ENCODE results near the gene IGF2BP2. TPM values are rescaled to one million over a fixed set of nuclear protein-coding genes. Genes with fewer than 3 reads are reported as not detected.

IGF2BP2 gene
- total and polyA plus RNA-seq, 2 of the 13 experiments (the other 11 are each of a cell fraction or from before 2014, with no cell fraction given) = 6.5 to 46.0 TPM

- no peak for TF ChIP-seq HNF1B (CRISPR knock-in tag; IDR thresholded peaks at IDR 0.05)
- no peak for TF ChIP-seq ARID2 (CRISPR knock-in tag; IDR thresholded peaks at IDR 0.05; ENCODE audit: borderline replicate concordance)
- TF ChIP-seq ATF1 (CRISPR knock-in tag; IDR thresholded peaks at IDR 0.05) = no peak
- TF ChIP-seq ZNF761 (CRISPR knock-in tag; conservative IDR thresholded peaks at IDR 0.05) = no peak
- TF ChIP-seq, protein P1, sequence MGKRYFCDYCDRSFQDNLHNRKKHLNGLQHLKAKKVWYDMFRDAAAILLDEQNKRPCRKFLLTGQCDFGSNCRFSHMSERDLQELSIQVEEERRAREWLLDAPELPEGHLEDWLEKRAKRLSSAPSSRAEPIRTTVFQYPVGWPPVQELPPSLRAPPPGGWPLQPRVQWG (CRISPR knock-in tag; IDR thresholded peaks at IDR 0.05; ENCODE audit: borderline replicate concordance, low read depth) = no peak
- TF ChIP-seq KDM5A (IDR thresholded peaks at IDR 0.05; ENCODE audit: borderline replicate concordance, low read length) = no peak
- TF ChIP-seq, protein P2, sequence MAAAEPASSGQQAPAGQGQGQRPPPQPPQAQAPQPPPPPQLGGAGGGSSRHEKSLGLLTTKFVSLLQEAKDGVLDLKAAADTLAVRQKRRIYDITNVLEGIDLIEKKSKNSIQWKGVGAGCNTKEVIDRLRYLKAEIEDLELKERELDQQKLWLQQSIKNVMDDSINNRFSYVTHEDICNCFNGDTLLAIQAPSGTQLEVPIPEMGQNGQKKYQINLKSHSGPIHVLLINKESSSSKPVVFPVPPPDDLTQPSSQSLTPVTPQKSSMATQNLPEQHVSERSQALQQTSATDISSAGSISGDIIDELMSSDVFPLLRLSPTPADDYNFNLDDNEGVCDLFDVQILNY (CRISPR knock-in tag; conservative IDR thresholded peaks at IDR 0.05) = no peak
- no peak for TF ChIP-seq HIVEP1 (CRISPR knock-in tag; IDR thresholded peaks at IDR 0.05)
- TF ChIP-seq, protein P3, sequence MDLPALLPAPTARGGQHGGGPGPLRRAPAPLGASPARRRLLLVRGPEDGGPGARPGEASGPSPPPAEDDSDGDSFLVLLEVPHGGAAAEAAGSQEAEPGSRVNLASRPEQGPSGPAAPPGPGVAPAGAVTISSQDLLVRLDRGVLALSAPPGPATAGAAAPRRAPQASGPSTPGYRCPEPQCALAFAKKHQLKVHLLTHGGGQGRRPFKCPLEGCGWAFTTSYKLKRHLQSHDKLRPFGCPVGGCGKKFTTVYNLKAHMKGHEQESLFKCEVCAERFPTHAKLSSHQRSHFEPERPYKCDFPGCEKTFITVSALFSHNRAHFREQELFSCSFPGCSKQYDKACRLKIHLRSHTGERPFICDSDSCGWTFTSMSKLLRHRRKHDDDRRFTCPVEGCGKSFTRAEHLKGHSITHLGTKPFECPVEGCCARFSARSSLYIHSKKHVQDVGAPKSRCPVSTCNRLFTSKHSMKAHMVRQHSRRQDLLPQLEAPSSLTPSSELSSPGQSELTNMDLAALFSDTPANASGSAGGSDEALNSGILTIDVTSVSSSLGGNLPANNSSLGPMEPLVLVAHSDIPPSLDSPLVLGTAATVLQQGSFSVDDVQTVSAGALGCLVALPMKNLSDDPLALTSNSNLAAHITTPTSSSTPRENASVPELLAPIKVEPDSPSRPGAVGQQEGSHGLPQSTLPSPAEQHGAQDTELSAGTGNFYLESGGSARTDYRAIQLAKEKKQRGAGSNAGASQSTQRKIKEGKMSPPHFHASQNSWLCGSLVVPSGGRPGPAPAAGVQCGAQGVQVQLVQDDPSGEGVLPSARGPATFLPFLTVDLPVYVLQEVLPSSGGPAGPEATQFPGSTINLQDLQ (CRISPR knock-in tag; IDR thresholded peaks at IDR 0.05) = no peak
- peak; percentile 61; the same call in 1 of the 2 replicates for TF ChIP-seq POLR2AphosphoS5 (IDR thresholded peaks at IDR 0.05; ENCODE audit: low read depth, low read length)
- peak; percentile 32; the same call in 1 of the 2 replicates for TF ChIP-seq MAZ (IDR thresholded peaks at IDR 0.05; ENCODE audit: borderline replicate concordance, low read depth, low read length)
- peak; percentile 66; the same call in 1 of the 2 replicates for TF ChIP-seq MAZ (CRISPR knock-in tag; IDR thresholded peaks at IDR 0.05; ENCODE audit: low read depth)
- TF ChIP-seq NFRKB (IDR thresholded peaks at IDR 0.05) = no peak
- TF ChIP-seq SUZ12 (IDR thresholded peaks at IDR 0.05; ENCODE audit: low read depth, low read length) = no peak
- no peak for TF ChIP-seq ZNF33A (CRISPR knock-in tag; IDR thresholded peaks at IDR 0.05; ENCODE audit: borderline replicate concordance)
- TF ChIP-seq ZNF557 (CRISPR knock-in tag; IDR thresholded peaks at IDR 0.05) = no peak
- no peak; the same call in 1 of the 2 replicates for TF ChIP-seq ZNF441 (CRISPR knock-in tag; IDR thresholded peaks at IDR 0.05; ENCODE audit: borderline replicate concordance)
- TF ChIP-seq KLF16 (CRISPR knock-in tag; IDR thresholded peaks at IDR 0.05) = no peak
- TF ChIP-seq FOXJ3 (CRISPR knock-in tag; IDR thresholded peaks at IDR 0.05; ENCODE audit: borderline replicate concordance) = no peak
- peak; percentile 60; the same call in 1 of the 2 replicates for TF ChIP-seq ZNF770 (CRISPR knock-in tag; IDR thresholded peaks at IDR 0.05)
- TF ChIP-seq BHLHE40 (IDR thresholded peaks at IDR 0.05; ENCODE audit: low read length) = no peak
- no peak for TF ChIP-seq ELF4 (CRISPR knock-in tag; IDR thresholded peaks at IDR 0.05; ENCODE audit: borderline replicate concordance)
- no peak for TF ChIP-seq KAT7 (CRISPR knock-in tag; IDR thresholded peaks at IDR 0.05; ENCODE audit: borderline replicate concordance)
- no peak for TF ChIP-seq HDAC1 (CRISPR knock-in tag; IDR thresholded peaks at IDR 0.05)
Observed at GRCh38 chr3:185825006-185825638, at the start of gene IGF2BP2 (continued).
